Keratinocyte (primary cell): ENCODE results near the gene CPNE9. TPM values are rescaled to one million over a fixed set of nuclear protein-coding genes. Genes with fewer than 3 reads are reported as not detected.

Source experiments
- DNase-seq: peaks from one replicate; pipeline ENCODE4 v3.0.0-alpha.2; 2011; ENCODE audit warnings: low read depth, missing footprints, low spot score
- FAIRE-seq: peaks from 2 replicates; lab custom pipeline; 2011; peaks lifted over from hg19 to GRCh38; lab: Jason Lieb, UNC
- H2AFZ ChIP-seq: 2 replicates; pipeline ENCODE4 v1.6.0; 2012; ENCODE audit warnings: low read length, control low read depth, inconsistent platforms; ENCODE audit not compliant: control insufficient read depth
- H3K27ac ChIP-seq: 2 replicates; pipeline ENCODE4 v1.5.1; 2011; ENCODE audit warnings: low read length; ENCODE audit not compliant: control insufficient read depth, insufficient read depth
- H3K27me3 ChIP-seq: 3 replicates; pipeline ENCODE4 v1.6.0; 2011; ENCODE audit warnings: low read length; ENCODE audit not compliant: control insufficient read depth, insufficient read depth; ENCODE audit errors: extremely low read depth
- H3K36me3 ChIP-seq, 2 experiments: 2 replicates in 1 of 2; 3 replicates in 1 of 2; pipeline ENCODE4 v1.5.1; 2011; ENCODE audit warnings: low read length in 2 of 2, mild to moderate bottlenecking in 1 of 2; ENCODE audit not compliant: control insufficient read depth in 2 of 2, insufficient read depth in 2 of 2; ENCODE audit errors: extremely low read depth in 1 of 2
- H3K4me1 ChIP-seq: 3 replicates; pipeline ENCODE4 v1.5.1; 2011; ENCODE audit warnings: low read length; ENCODE audit not compliant: control insufficient read depth, insufficient read depth; ENCODE audit errors: extremely low read depth
- H3K4me2 ChIP-seq: 3 replicates; pipeline ENCODE4 v1.6.0; 2011; ENCODE audit warnings: low read depth, low read length; ENCODE audit not compliant: control insufficient read depth, insufficient read depth; ENCODE audit errors: extremely low read depth
- H3K4me3 ChIP-seq, 3 experiments: fragments of 200-600 bp in 1 of 3; sonication (generic) in 1 of 3; 2 replicates in 2 of 3; 3 replicates in 1 of 3; pipeline ENCODE4 v1.5.1; 2011 to 2016; ENCODE audit warnings: low read length in 3 of 3, mild to moderate bottlenecking in 3 of 3, control low read depth in 2 of 3, inconsistent platforms in 1 of 3, low read depth in 1 of 3, mixed read lengths in 1 of 3, mixed run types in 1 of 3, moderate library complexity in 1 of 3; ENCODE audit not compliant: control insufficient read depth in 2 of 3, insufficient read depth in 2 of 3; ENCODE audit errors: extremely low read depth in 1 of 3
- H3K79me2 ChIP-seq: 2 replicates; pipeline ENCODE4 v1.6.0; 2012; ENCODE audit warnings: low read length; ENCODE audit not compliant: control insufficient read depth, insufficient read depth
- H3K9ac ChIP-seq: 3 replicates; pipeline ENCODE4 v1.6.0; 2011; ENCODE audit warnings: low read length; ENCODE audit not compliant: control insufficient read depth, insufficient read depth; ENCODE audit errors: extremely low read depth
- H3K9me1 ChIP-seq: 3 replicates; pipeline ENCODE4 v1.6.0; 2011; ENCODE audit warnings: low read length; ENCODE audit not compliant: control insufficient read depth, insufficient read depth; ENCODE audit errors: extremely low read depth
- H3K9me3 ChIP-seq: 2 replicates; pipeline ENCODE4 v1.5.1; 2012; ENCODE audit warnings: low read depth, low read length; ENCODE audit not compliant: control insufficient read depth
- H4K20me1 ChIP-seq: 3 replicates; pipeline ENCODE4 v1.6.0; 2011; ENCODE audit warnings: low read length; ENCODE audit not compliant: control insufficient read depth, insufficient read depth; ENCODE audit errors: extremely low read depth
- CTCF ChIP-seq, 3 experiments: IDR thresholded peaks in 1 of 3; conservative IDR thresholded peaks in 1 of 3; optimal IDR thresholded peaks in 1 of 3; 2 replicates in 2 of 3; 3 replicates in 1 of 3; pipeline versions ENCODE3 to v1.5.1; 2011; ENCODE audit warnings: low read length in 3 of 3, mild to moderate bottlenecking in 3 of 3, moderate library complexity in 2 of 3, control low read depth in 1 of 3, inconsistent platforms in 1 of 3; ENCODE audit not compliant: insufficient read depth in 2 of 3; ENCODE audit errors: extremely low read depth in 1 of 3
- EZH2 ChIP-seq: IDR thresholded peaks from one replicate; pipeline ENCODE4 v1.6.1; 2012; ENCODE audit warnings: inconsistent platforms, mild to moderate bottlenecking, low read length, moderate library complexity
- dilution Hi-C: fragments of 300-500 bp; cut with MboI; formaldehyde crosslinking; loops from one replicate; pipeline ENCODE4 v1.7.0; 2020; ENCODE audit warnings: low sequenced_read_pairs; ENCODE audit not compliant: extremely low pct_ligation_motif_present
- polyA plus RNA-seq, 5 experiments: library from polyadenylated mRNA; depleted of rRNA in 3 of 5; stranded (reverse) in 3 of 5; stranded (forward) in 1 of 5; unstranded in 1 of 5; fragments of >200 nt; gene quantifications; 1 replicate in 1 of 5; 2 replicates in 3 of 5; 3 replicates in 1 of 5; pipeline versions ENCODE4 v1.2.1 to v1.2.3, GENCODE V29; 2011 to 2012; ENCODE audit warnings: missing spikeins in 2 of 5, low read depth in 1 of 5, low replicate concordance in 1 of 5

CPNE9 gene
- polyA plus RNA-seq, 1 donor (not counting 4 experiments of a cell fraction or from before 2014, with no cell fraction given) = not detected

GRCh38 chr3:9717563-9717962 is 13.9 kb downstream of the CPNE9 start:
- H2AFZ ChIP-seq = no peak overlapping the region
- FAIRE-seq (no peak), DNase-seq (no peak)
- no peaks in the 10 kb centered on the region for H3K9me1 ChIP-seq
- no peaks in the 10 kb centered on the region for H3K27me3 ChIP-seq
- no peak overlapping the region for H3K27ac ChIP-seq
- no peak overlapping the region for H3K9ac ChIP-seq
- no peaks in the 10 kb centered on the region for H3K79me2 ChIP-seq
- no peak overlapping the region for H3K4me3 ChIP-seq
- H3K36me3 ChIP-seq = no peaks in the 10 kb centered on the region
- no peaks in the 10 kb centered on the region for H3K9me3 ChIP-seq
- H4K20me1 ChIP-seq = no peaks in the 10 kb centered on the region
- TF ChIP-seq EZH2 (no peak), CTCF (optimal IDR thresholded peaks at IDR 0.05 in 1 of 3, IDR thresholded peaks at IDR 0.05 in 1 of 3, conservative IDR thresholded peaks at IDR 0.05 in 1 of 3; ENCODE audit: extremely low read depth in 1 of 3, insufficient read depth in 2 of 3, low read length in 3 of 3) (no peak)
- dilution Hi-C loops = no loop called here
- H3K4me1 ChIP-seq = peaks cover 3% of the 10 kb centered on the region
- no peak overlapping the region for H3K4me2 ChIP-seq

GRCh38 chr3:9718118-9718517 is 14.5 kb downstream of the CPNE9 start:
- DNase-seq (no peak), FAIRE-seq (no peak)
- H4K20me1 ChIP-seq = no peaks in the 10 kb centered on the region
- TF ChIP-seq EZH2 = no peak
- TF ChIP-seq CTCF (optimal IDR thresholded peaks at IDR 0.05 in 1 of 3, IDR thresholded peaks at IDR 0.05 in 1 of 3, conservative IDR thresholded peaks at IDR 0.05 in 1 of 3; ENCODE audit: extremely low read depth in 1 of 3, insufficient read depth in 2 of 3, low read length in 3 of 3) = no peak
- no peaks in the 10 kb centered on the region for H3K79me2 ChIP-seq
- H2AFZ ChIP-seq = no peak overlapping the region
- peaks cover 3% of the 10 kb centered on the region for H3K4me1 ChIP-seq
- no peaks in the 10 kb centered on the region for H3K36me3 ChIP-seq
- dilution Hi-C loops = no loop called here
- H3K4me3 ChIP-seq = no peak overlapping the region
- H3K9me3 ChIP-seq = no peaks in the 10 kb centered on the region
- no peaks in the 10 kb centered on the region for H3K9me1 ChIP-seq
- H3K4me2 ChIP-seq = no peak overlapping the region
- H3K9ac ChIP-seq = no peak overlapping the region
- no peak overlapping the region for H3K27ac ChIP-seq
- H3K27me3 ChIP-seq = no peaks in the 10 kb centered on the region
